ENCODE measurements around the gene ST7. TPM values are rescaled to one million over a fixed set of nuclear protein-coding genes. Genes with fewer than 3 reads are reported as not detected.

ST7 gene
- total RNA-seq, 1 donor from 2014 or later: 5.5 TPM

DNA sequence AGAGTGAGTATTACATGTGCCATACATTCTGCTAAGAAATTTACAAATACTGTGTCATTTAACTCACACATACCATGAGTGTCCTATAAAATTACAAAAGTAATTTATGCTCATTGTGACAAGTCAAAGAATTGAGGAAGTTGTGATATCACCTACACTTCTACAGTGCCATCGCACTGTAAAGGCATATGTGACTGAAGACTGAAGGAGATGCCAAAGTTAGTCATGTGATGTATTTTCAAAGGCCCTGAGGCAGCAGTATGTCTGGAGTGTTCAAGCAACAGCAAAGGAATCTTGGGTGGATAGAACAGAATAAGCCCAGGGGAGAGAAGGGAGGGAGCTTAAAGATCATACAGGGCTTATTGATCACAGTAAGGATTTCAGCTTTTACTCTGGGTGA is 192.8 kb downstream of the ST7 start:
- no peaks in the 10 kb centered on the region for H3K9me3 Mint-ChIP-seq
- H3K4me3 Mint-ChIP-seq: no peak overlapping the region
- intact Hi-C loops (cut with micrococcal nuclease): no loop called here
- DNase-seq: no peak
- no peaks in the 10 kb centered on the region for H3K27me3 Mint-ChIP-seq
- no peak overlapping the region for H3K27ac Mint-ChIP-seq
- H3K4me1 Mint-ChIP-seq: peaks cover 3% of the 10 kb centered on the region
- no peaks in the 10 kb centered on the region for H3K36me3 Mint-ChIP-seq (ENCODE audit: low read depth)

DNA sequence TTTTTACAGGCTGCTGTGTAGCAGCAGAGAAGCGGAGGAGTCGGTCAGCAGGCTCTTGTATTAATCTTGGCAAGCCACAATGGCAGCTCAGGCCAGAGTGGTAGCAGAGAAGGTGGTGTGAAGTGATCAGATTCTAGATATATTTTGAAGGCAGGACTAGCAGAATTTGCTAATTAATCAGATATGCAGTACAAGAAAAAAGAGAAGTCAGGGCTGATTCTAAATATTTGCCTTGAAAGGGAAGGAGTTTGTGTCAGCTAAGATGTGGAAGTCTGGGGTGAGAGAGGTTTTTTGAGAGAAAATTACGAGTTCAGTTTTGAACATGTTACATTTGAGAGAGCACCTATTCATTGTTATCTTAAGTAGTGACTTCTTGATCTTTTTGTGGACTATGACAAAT is 193.2 kb downstream of the ST7 start:
- Mint-ChIP-seq H3K36me3 (ENCODE audit: low read depth) (no peaks in the 10 kb centered on the region), H3K9me3 (no peaks in the 10 kb centered on the region), H3K27ac (no peak overlapping the region), H3K4me1 (peaks cover 3% of the 10 kb centered on the region), H3K4me3 (no peak overlapping the region), H3K27me3 (no peaks in the 10 kb centered on the region)
- intact Hi-C loops (cut with micrococcal nuclease): no loop called here
- DNase-seq: no peak

DNA sequence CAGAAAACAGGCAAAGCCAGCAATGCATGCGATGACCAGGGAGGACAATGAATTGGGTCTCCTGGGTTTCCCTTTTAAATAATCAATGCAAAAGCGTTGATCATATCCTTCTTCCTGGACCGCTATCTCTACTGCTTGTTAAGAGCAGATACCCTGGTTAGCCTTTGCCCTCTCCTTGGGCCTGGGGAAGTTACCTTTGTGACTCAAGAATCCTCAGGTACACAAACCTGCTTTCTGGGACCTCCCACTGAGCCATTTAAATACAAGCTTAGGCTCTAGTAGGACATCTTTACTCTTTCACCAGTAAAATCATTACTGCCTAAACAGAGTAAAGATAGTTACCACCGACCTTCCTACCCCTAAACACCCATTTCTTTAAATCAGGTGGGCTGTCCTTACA is 195.7 kb downstream of the ST7 start:
- H3K27ac Mint-ChIP-seq: no peak overlapping the region
- intact Hi-C loops (cut with micrococcal nuclease): no loop called here
- H3K9me3 Mint-ChIP-seq: no peaks in the 10 kb centered on the region
- H3K4me3 Mint-ChIP-seq: no peak overlapping the region
- H3K4me1 Mint-ChIP-seq: no peaks in the 10 kb centered on the region
- H3K27me3 Mint-ChIP-seq: no peaks in the 10 kb centered on the region
- DNase-seq: no peak
- H3K36me3 Mint-ChIP-seq (ENCODE audit: low read depth): no peaks in the 10 kb centered on the region

DNA sequence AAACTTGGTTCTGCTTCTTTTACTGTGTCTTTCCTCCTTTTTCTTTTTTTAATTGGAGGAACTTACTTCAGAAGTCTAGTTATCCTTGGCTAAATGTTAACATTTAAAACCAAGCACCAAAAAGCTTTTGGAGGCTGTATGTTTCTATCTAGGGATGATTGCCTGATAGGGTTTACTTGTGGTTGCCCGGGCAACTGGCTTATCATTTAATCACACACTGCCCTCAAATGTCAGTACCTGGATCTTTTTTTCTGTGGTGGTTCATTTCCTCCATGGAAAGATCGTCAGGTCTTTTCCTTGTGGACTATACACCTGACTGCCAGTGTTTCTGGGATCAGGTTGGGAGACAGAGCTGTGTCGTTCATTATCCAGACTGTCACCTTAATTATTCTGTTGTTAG is 196.4 kb downstream of the ST7 start:
- intact Hi-C loops (cut with micrococcal nuclease): no loop called here
- Mint-ChIP-seq H3K27ac (no peak overlapping the region), H3K9me3 (no peaks in the 10 kb centered on the region), H3K36me3 (ENCODE audit: low read depth) (no peaks in the 10 kb centered on the region), H3K4me1 (no peaks in the 10 kb centered on the region), H3K27me3 (no peaks in the 10 kb centered on the region), H3K4me3 (no peak overlapping the region)
- DNase-seq: no peak

DNA sequence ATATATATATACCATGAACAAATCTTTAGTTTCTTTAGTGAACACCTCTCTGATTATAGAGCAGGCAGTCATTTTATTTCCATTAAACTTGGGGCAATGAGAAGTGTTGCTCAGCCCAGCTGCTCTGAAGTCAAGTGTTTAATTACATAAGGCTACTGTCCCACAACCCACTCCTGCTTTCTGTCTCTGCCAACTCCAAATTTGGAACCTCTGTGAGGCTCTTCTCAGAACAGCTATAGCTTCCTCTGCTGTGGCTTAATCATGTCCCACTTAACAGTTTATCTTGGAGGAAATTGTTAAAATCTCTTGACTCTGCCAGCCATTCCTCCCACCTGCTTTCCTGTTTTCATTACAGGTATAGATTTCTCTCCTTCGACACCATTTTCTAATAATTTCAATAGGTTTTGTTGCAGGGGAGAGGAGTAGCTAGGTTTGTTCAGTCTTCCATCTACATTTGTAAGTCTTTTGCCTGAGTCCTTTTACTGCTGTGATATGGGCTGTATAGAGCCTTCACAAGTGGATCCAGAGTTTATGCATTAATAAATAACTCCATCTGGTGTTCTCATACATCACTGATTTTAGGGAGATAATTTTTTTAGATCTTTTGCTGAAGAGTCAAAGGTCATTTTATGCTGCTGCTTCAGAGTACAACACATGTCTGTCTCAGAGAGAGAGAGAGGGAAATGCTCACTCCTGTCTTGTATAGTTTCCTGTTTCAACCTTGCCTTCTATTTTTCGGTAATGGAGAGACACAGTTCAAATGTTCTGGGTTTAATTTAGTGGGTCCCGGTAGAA is 199.1 kb downstream of the ST7 start:
- Mint-ChIP-seq H3K27me3 (no peaks in the 10 kb centered on the region), H3K4me3 (no peak overlapping the region), H3K27ac (no peak overlapping the region), H3K4me1 (no peaks in the 10 kb centered on the region), H3K36me3 (ENCODE audit: low read depth) (no peaks in the 10 kb centered on the region), H3K9me3 (no peaks in the 10 kb centered on the region)
- intact Hi-C loops (cut with micrococcal nuclease): no loop called here
- no peak for DNase-seq

DNA sequence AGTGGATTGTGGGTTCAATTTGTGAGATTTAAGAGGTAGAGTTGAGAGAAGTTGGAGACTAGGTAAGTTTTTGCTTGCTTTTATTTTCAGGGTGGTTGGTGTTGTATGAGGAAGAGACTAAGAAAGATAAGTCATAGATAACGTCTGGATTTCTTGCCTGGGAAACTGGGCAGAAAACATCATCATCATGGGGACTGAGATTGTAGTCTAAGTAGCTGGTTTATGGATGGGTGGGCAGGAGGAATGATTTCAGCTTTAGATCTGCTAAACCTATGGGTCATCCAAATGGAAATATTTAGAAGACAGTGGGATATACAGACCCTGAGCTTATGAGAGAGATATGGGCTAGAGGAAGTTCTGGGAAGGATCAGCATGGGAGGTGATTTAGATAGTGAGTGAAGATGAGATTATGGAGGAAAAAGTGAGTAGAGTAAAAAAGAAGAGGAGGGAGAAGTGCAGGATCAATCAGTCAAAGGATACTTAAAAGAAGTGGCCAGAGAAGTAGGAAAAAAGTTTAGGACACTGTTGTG is 199.8 kb downstream of the ST7 start:
- intact Hi-C loops (cut with micrococcal nuclease): no loop called here
- no peak overlapping the region for H3K4me3 Mint-ChIP-seq
- no peak overlapping the region for H3K27ac Mint-ChIP-seq
- no peaks in the 10 kb centered on the region for H3K27me3 Mint-ChIP-seq
- DNase-seq: no peak
- no peaks in the 10 kb centered on the region for H3K4me1 Mint-ChIP-seq
- no peaks in the 10 kb centered on the region for H3K36me3 Mint-ChIP-seq (ENCODE audit: low read depth)
- no peaks in the 10 kb centered on the region for H3K9me3 Mint-ChIP-seq

DNA sequence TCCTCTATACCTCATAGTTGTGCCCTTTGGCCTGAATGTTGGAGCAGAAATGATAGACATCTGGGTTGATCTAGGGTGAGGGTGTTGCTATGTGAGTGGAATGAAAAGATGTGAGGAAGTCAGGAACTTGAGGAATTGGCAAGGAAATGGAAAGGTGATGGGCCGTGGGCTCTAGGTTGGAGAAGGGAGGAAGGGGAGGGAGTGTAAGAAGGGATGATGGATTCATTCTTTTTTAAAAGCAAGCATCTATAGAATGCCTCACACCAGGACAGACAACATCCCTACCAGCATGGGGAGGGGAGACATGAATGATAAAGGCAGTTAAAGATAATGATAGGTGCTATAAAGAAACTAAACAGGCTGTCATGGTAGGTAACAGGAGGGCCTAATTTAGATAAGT is 201.4 kb downstream of the ST7 start:
- no peak overlapping the region for H3K4me3 Mint-ChIP-seq
- no peak for DNase-seq
- H3K36me3 Mint-ChIP-seq (ENCODE audit: low read depth): no peaks in the 10 kb centered on the region
- H3K4me1 Mint-ChIP-seq: no peaks in the 10 kb centered on the region
- H3K9me3 Mint-ChIP-seq: no peaks in the 10 kb centered on the region
- no peak overlapping the region for H3K27ac Mint-ChIP-seq
- H3K27me3 Mint-ChIP-seq: no peaks in the 10 kb centered on the region
- intact Hi-C loops (cut with micrococcal nuclease): no loop called here

DNA sequence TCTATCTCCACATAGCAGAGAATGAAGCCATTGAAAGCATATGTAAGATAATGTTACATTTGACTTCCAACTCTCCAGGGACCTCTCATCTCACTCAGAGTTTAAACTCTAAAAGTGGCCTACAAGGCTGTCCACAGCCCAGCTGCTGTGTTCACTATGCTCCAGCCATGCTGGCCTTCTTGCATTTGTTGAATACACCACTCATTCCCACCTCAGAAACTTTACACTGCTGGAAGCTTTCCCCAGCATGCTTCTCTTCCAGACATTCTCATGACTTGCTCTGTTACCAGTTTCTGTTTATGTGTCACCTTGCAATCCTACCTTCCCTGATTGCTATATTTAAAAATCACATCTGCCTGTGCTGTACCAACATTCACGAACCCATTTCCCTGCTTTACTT is 202.4 kb downstream of the ST7 start:
- H3K4me3 Mint-ChIP-seq: no peak overlapping the region
- no peaks in the 10 kb centered on the region for H3K4me1 Mint-ChIP-seq
- no peaks in the 10 kb centered on the region for H3K27me3 Mint-ChIP-seq
- intact Hi-C loops (cut with micrococcal nuclease): no loop called here
- no peaks in the 10 kb centered on the region for H3K36me3 Mint-ChIP-seq (ENCODE audit: low read depth)
- H3K27ac Mint-ChIP-seq: no peak overlapping the region
- no peak for DNase-seq
- H3K9me3 Mint-ChIP-seq: no peaks in the 10 kb centered on the region

DNA sequence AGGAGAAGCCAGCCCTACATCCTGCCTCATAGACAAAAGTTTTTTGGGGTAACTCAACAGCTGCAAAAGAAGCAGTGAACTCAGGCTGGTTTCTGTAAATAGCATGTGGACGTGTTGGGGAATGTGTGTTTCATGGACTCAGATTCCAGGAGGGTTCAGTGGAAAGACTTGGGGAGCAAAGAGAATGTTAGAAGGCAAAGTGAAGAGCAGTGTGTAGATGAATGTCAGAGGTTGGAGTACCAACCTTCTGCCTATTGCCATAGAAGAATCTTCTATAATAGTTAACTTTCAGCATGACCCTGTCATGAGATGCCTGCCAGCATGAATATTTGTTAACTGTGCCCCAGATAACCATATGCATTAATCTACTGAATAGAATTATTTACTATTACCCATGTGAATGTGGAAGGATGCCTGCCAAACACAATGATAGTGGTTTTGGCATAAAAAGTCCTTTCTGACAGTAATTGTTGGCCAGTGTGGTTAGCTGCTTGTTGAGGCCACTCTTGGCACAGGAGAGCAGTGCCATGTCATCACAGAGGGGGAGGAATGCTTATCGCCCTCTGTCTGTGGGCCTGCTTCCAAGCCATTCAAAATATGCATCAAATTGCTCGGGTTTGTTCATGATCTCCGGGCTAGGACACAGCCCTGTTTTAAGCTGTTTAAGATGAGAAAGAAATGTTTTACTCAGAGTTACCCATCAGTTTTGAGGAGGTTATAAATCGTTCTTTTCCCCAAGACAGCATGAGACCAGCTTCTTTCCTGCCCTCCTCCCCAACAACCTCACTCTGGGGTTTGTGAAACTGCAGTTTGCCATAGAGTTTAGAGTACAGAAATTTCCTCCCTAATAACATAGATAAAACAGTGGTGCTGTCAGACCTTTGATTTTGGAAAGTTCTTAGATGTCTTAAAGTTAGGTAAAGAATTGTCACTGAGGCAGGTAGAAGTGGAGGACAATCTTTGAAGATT is 204.2 kb downstream of the ST7 start:
- Mint-ChIP-seq H3K4me3 (no peak overlapping the region), H3K27me3 (no peaks in the 10 kb centered on the region), H3K9me3 (no peaks in the 10 kb centered on the region), H3K36me3 (ENCODE audit: low read depth) (no peaks in the 10 kb centered on the region), H3K27ac (no peak overlapping the region), H3K4me1 (no peaks in the 10 kb centered on the region)
- intact Hi-C loops (cut with micrococcal nuclease): no loop called here
- DNase-seq: no peak

DNA sequence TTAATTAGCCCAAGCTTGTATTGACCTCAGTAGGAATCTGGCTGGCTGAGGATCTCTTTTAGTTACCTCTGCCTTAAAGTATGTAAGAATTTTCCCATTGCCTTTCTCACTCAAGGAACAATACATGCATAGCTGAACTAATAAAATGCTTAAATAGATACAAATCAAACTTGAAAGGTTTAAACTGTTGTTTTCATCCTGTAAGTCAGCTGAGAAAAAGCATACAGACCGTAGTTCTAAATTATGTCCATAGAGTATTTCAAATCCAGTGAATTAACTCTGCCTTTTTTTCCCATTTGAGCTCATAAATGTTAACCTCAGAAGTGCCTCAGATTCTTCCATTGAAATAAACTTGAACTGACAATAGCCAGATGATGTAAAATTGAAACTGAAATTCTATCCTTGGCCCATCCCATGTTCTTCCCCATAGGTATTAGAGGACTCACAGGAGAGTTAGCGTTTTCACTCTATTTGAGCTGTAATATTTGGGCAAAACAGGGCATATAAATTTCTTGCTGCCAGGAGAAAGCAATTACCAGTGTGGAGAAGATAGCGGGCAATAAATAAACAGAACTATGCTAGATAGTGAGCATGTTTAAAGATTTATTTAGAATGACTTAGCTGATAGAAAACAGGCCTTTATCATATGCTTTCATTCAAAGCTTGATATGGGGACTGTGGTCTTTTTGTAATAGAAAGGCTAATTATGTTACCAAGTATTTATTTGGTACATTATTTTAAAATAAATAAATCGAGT is 205.8 kb downstream of the ST7 start:
- no peaks in the 10 kb centered on the region for H3K27me3 Mint-ChIP-seq
- H3K4me1 Mint-ChIP-seq: no peaks in the 10 kb centered on the region
- H3K9me3 Mint-ChIP-seq: no peaks in the 10 kb centered on the region
- no peaks in the 10 kb centered on the region for H3K36me3 Mint-ChIP-seq (ENCODE audit: low read depth)
- no peak overlapping the region for H3K4me3 Mint-ChIP-seq
- no peak for DNase-seq
- no peak overlapping the region for H3K27ac Mint-ChIP-seq
- intact Hi-C loops (cut with micrococcal nuclease): no loop called here

DNA sequence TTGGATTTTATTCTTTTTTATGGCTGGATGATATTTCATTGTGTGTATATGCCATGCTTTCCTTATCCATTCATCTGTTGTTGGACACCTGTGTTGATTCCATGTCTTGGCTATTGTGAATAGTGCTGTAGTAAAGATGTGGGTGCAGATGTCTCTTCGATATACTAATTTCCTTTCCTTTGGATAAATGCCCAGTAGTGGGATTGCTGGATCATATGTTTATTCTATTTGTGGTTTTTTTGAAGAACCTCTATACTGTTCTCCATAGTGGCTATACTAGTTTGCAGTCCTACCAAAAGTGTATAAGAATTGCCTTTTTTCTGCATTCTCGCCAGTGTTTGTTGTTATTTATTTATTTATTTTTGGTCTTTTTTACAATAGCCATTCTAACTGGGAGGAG is 209.8 kb downstream of the ST7 start:
- intact Hi-C loops (cut with micrococcal nuclease): no loop called here
- H3K4me3 Mint-ChIP-seq: no peak overlapping the region
- H3K9me3 Mint-ChIP-seq: no peaks in the 10 kb centered on the region
- H3K4me1 Mint-ChIP-seq: no peaks in the 10 kb centered on the region
- no peak overlapping the region for H3K27ac Mint-ChIP-seq
- no peaks in the 10 kb centered on the region for H3K27me3 Mint-ChIP-seq
- no peaks in the 10 kb centered on the region for H3K36me3 Mint-ChIP-seq (ENCODE audit: low read depth)
- DNase-seq: no peak

DNA sequence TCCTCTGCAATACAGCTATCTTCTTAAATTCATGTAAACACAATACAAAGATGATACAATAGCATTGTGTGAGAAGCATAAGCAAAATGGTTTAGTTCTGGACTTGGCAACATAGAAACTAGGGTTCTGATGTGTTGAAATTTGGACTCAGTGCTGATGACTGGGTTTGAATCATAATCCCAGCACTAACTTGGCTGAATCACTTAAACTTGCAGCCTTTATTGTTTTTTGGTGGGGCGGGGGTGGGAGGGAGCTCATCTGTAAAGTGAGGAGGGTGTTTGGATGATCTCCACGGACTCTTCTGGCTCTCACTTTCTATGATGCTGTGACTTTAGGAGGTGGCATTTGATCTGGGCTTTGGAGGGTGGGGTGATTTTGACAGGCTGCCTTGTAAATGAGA is 211.3 kb downstream of the ST7 start:
- H3K4me3 Mint-ChIP-seq: no peak overlapping the region
- no peak overlapping the region for H3K27ac Mint-ChIP-seq
- intact Hi-C loops (cut with micrococcal nuclease): no loop called here
- DNase-seq: no peak
- no peaks in the 10 kb centered on the region for H3K4me1 Mint-ChIP-seq
- H3K36me3 Mint-ChIP-seq (ENCODE audit: low read depth): no peaks in the 10 kb centered on the region
- no peaks in the 10 kb centered on the region for H3K27me3 Mint-ChIP-seq
- no peaks in the 10 kb centered on the region for H3K9me3 Mint-ChIP-seq

DNA sequence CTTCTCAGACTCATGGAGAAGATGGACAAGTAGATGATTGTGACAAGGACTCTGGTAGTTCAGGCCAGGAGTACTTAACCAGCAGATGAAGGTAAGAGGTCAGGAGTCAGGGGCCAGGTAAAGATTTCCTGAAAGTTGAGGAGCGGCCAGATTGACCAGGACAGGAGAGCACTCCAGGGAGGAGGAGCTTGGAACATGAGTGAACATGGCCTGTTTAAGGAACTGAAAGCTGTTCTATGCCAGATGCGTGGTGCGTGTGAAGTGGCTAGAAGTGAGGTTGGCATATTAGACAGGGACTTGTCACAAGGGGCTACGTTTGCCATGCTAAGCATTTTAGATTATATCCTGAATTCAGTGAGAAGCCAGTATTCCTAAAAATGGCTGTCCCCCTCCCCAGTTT is 212.4 kb downstream of the ST7 start:
- H3K9me3 Mint-ChIP-seq: no peaks in the 10 kb centered on the region
- DNase-seq: no peak
- H3K36me3 Mint-ChIP-seq (ENCODE audit: low read depth): no peaks in the 10 kb centered on the region
- intact Hi-C loops (cut with micrococcal nuclease): no loop called here
- H3K4me3 Mint-ChIP-seq: no peak overlapping the region
- no peaks in the 10 kb centered on the region for H3K4me1 Mint-ChIP-seq
- no peak overlapping the region for H3K27ac Mint-ChIP-seq
- H3K27me3 Mint-ChIP-seq: no peaks in the 10 kb centered on the region

DNA sequence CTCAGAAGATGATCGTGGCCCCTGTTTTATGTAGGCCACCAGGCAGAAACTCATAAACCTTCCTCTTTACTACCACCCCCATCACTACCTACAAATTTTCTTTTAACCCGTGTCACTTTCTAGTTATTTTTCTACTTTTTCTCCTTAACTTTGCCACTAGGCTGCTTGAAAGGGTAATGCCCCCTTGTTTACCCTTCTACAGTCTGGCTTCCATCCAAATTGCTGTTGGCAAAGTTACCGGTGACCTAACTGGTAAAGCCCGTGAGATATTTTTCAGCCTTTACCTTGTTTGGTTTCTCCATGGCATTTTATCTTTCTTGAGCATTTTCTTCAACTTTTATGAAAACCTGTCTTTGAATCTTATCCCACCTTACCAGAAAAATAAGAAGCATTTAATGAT is 216.6 kb downstream of the ST7 start:
- no peaks in the 10 kb centered on the region for H3K27me3 Mint-ChIP-seq
- no peak for DNase-seq
- intact Hi-C loops (cut with micrococcal nuclease): no loop called here
- no peaks in the 10 kb centered on the region for H3K36me3 Mint-ChIP-seq (ENCODE audit: low read depth)
- H3K4me1 Mint-ChIP-seq: no peaks in the 10 kb centered on the region
- no peak overlapping the region for H3K4me3 Mint-ChIP-seq
- no peak overlapping the region for H3K27ac Mint-ChIP-seq
- H3K9me3 Mint-ChIP-seq: no peaks in the 10 kb centered on the region

Data from activated CD4-positive, alpha-beta T cell treated with anti-CD3 and anti-CD28 coated beads, Interleukin-2, amount 10 ng/mL, durations not matched to agents 24 days and 14 days (primary cell).